Skeletal muscle cell (primary cell): ENCODE measurements around the gene SLC35D3.
"Not testable (repeated sequence)": the region's sequence is repeated elsewhere in the genome, so short reads cannot be mapped to it uniquely, and the experiment has no call there.

Experiments used
- DNase-seq: peaks from one replicate; pipeline ENCODE4 v3.0.0-alpha.2; 2010; ENCODE audit warnings: low read depth
- H3K4me3 ChIP-seq: 2 replicates; pipeline ENCODE4 v1.5.1; 2011; ENCODE audit warnings: low read depth, mild to moderate bottlenecking, control low read depth, low read length, moderate library complexity

The SLC35D3 gene

GRCh38 chr6:136921936-136922684 is at the start of gene SLC35D3:
Gene SLC35D3, plus strand, starts transcription at chr6:136922301. Its CDS starts 128 bp downstream, at chr6:136922429.
- H3K4me3 ChIP-seq, result peak within 1 kb of the TSS; percentile 51
- no peak for DNase-seq

GRCh38 chr6:136873748-136874147 is 48.4 kb upstream of the SLC35D3 start:
- no peak overlapping the region for H3K4me3 ChIP-seq
- no peak for DNase-seq

- H3K4me3 ChIP-seq, DNase-seq: not testable (repeated sequence)
Observed at GRCh38 chr6:136876469-136876868, 45.6 kb upstream of the SLC35D3 start.

GRCh38 chr6:136880748-136881460 is 41.2 kb upstream of the SLC35D3 start:
- DNase-seq, result no peak
- H3K4me3 ChIP-seq, result no peak overlapping the region

- no peak for DNase-seq
- H3K4me3 ChIP-seq, result no peak overlapping the region
Observed at GRCh38 chr6:136886091-136886490, 36.0 kb upstream of the SLC35D3 start.

GRCh38 chr6:136887953-136888352 is 34.1 kb upstream of the SLC35D3 start:
- H3K4me3 ChIP-seq, result no peak overlapping the region
- DNase-seq, result no peak

GRCh38 chr6:136889271-136890193 is 32.6 kb upstream of the SLC35D3 start:
- no peak overlapping the region for H3K4me3 ChIP-seq
- DNase-seq, result no peak

- no peak for DNase-seq
- no peak overlapping the region for H3K4me3 ChIP-seq
Observed at GRCh38 chr6:136890194-136890839, 31.8 kb upstream of the SLC35D3 start.

- H3K4me3 ChIP-seq, result no peak overlapping the region
- DNase-seq, result no peak
Observed at GRCh38 chr6:136890986-136891385, 31.1 kb upstream of the SLC35D3 start.

- no peak for DNase-seq
- no peak overlapping the region for H3K4me3 ChIP-seq
Observed at GRCh38 chr6:136893187-136893586, 28.9 kb upstream of the SLC35D3 start.

- H3K4me3 ChIP-seq, result no peak overlapping the region
- DNase-seq, result no peak
Observed at GRCh38 chr6:136895901-136896300, 26.2 kb upstream of the SLC35D3 start.

GRCh38 chr6:136897071-136897470 is 25.0 kb upstream of the SLC35D3 start:
- no peak for DNase-seq
- H3K4me3 ChIP-seq, result no peak overlapping the region

- H3K4me3 ChIP-seq, result no peak overlapping the region
- DNase-seq, result no peak
Observed at GRCh38 chr6:136901212-136901784, 20.8 kb upstream of the SLC35D3 start.

GRCh38 chr6:136904477-136904876 is 17.6 kb upstream of the SLC35D3 start:
- DNase-seq, H3K4me3 ChIP-seq: not testable (repeated sequence)

- H3K4me3 ChIP-seq, result no peak overlapping the region
- DNase-seq, result no peak
Observed at GRCh38 chr6:136914947-136915346, 7.2 kb upstream of the SLC35D3 start.

GRCh38 chr6:136918706-136919105 is 3.4 kb upstream of the SLC35D3 start:
- no peak for DNase-seq
- H3K4me3 ChIP-seq, result no peak overlapping the region

- no peak overlapping the region for H3K4me3 ChIP-seq
- DNase-seq, result no peak
Observed at GRCh38 chr6:136920216-136920615, 1.9 kb upstream of the SLC35D3 start.

GRCh38 chr6:136920671-136921380 is 1.3 kb upstream of the SLC35D3 start:
- H3K4me3 ChIP-seq, result peak overlapping the region; percentile 51
- DNase-seq, result no peak
